NT2/D1 (cell line): Measurements from ENCODE around the gene SLC6A17.
A peak's percentile ranks its signal among the peaks of the same experiment; 100 is the strongest.

Experiments
- DNase-seq: peaks from one replicate; pipeline ENCODE4 v3.0.0-alpha.2; 2011; ENCODE audit warnings: low read depth, low spot score
- H3K27me3 ChIP-seq: 2 replicates; pipeline ENCODE4 v1.6.0; 2011; ENCODE audit warnings: mild to moderate bottlenecking; ENCODE audit not compliant: insufficient read length, insufficient read depth
- H3K36me3 ChIP-seq: 2 replicates; pipeline ENCODE4 v1.6.1; 2011; ENCODE audit warnings: mild to moderate bottlenecking, low read length, mixed read lengths; ENCODE audit not compliant: insufficient read depth, insufficient read length
- H3K4me1 ChIP-seq: 2 replicates; pipeline ENCODE4 v1.5.1; 2011; ENCODE audit not compliant: insufficient read depth, insufficient read length
- H3K4me3 ChIP-seq: 2 replicates; pipeline ENCODE4 v1.5.1; 2011; ENCODE audit warnings: low read depth; ENCODE audit not compliant: insufficient read length
- H3K9ac ChIP-seq: 2 replicates; pipeline ENCODE4 v1.6.0; 2011; ENCODE audit warnings: low read depth; ENCODE audit not compliant: insufficient read length
- H3K9me3 ChIP-seq: 2 replicates; pipeline ENCODE4 v1.5.1; 2011; ENCODE audit warnings: mild to moderate bottlenecking, low read length; ENCODE audit not compliant: insufficient read depth
- SUZ12 ChIP-seq: IDR thresholded peaks from 2 replicates; pipeline ENCODE4 v1.6.1; 2011; ENCODE audit not compliant: insufficient read length, insufficient read depth; ENCODE audit errors: extremely low read depth
- YY1 ChIP-seq: IDR thresholded peaks from 2 replicates; pipeline ENCODE4 v1.6.1; 2011; ENCODE audit not compliant: insufficient read length, insufficient read depth
- ZNF274 ChIP-seq: IDR thresholded peaks from 2 replicates; pipeline ENCODE4 v1.6.1; 2011; ENCODE audit warnings: mild to moderate bottlenecking, low read depth, low read length

Gene SLC6A17

DNA sequence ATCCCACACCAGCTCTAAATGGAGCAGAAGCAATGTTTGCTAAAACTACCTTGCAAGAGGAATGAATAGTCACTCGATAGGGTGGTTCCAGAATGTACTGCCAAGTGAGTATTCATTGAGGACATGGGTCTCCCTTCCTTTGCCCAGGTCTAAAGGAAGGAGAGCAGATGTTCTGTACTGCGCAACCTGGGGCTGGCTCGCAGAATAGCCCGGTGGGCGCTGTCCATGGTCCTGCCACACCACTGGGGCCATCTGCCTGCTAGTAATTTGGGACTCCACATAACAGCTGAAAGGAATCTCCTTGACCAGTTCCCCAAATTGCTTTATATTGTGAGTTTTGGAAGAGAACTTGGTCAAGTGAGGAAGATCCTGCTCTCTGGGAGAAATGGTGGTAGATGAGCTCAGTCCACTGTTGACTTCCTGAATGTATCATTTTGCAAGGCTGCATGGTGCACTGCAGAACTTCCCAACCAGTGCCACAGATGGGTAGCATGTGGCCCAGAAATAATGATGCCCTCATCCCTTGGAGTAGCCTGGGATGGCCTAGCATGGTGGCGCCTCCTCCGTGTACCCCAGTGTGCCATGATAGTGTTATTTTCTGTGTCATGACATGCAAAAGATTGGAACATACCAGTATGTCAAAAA, 5.7 kb downstream of the SLC6A17 start:
- DNase-seq = peak; percentile 59
- peaks cover 42% of the 10 kb centered on the region for H3K27me3 ChIP-seq
- no peak for TF ChIP-seq YY1
- TF ChIP-seq ZNF274 = no peak
- TF ChIP-seq SUZ12 = no peak

DNA sequence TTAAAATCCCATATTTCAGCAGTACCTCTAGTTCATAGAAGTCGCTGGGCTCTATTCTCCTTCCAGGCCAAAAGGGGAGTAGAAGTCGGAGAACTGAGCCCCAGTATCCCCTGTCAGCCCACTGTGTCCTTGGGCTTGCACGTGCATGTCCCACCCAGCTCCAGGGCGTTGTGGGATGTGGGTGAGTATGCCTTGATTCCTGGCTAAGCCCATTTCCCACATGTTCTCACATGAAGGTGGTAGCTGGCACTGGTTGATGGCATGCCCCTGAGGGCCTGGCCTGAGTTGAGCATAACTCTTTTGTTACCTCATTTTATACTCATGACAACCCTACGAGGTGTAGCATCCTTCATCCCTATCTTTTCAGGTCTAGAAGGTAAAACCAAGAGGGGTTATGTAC, 8.0 kb downstream of the SLC6A17 start:
- Histone ChIP-seq H3K4me3 (no peak overlapping the region), H3K9me3 (no peaks in the 10 kb centered on the region), H3K36me3 (no peaks in the 10 kb centered on the region), H3K4me1 (no peaks in the 10 kb centered on the region), H3K27me3 (peaks cover 20% of the 10 kb centered on the region), H3K9ac (no peak overlapping the region)
- no peak for DNase-seq
- TF ChIP-seq ZNF274 (no peak), YY1 (no peak), SUZ12 (no peak)

More for the DNA sequence above, 5.7 kb downstream of the SLC6A17 start:
- Histone ChIP-seq H3K4me3 (no peak overlapping the region), H3K9me3 (no peaks in the 10 kb centered on the region), H3K4me1 (no peaks in the 10 kb centered on the region), H3K36me3 (no peaks in the 10 kb centered on the region), H3K9ac (no peak overlapping the region)

- Histone ChIP-seq H3K9ac (no peak overlapping the region), H3K9me3 (no peaks in the 10 kb centered on the region), H3K4me3 (no peak overlapping the region), H3K4me1 (peaks cover 7% of the 10 kb centered on the region), H3K36me3 (no peaks in the 10 kb centered on the region), H3K27me3 (peaks cover 10% of the 10 kb centered on the region)
- DNase-seq = no peak
- no peak for TF ChIP-seq ZNF274
- TF ChIP-seq YY1 = no peak
- no peak for TF ChIP-seq SUZ12
Observed at GRCh38 chr1:110159168-110159567, 8.9 kb downstream of the SLC6A17 start.

GRCh38 chr1:110160538-110161100, 10.3 kb downstream of the SLC6A17 start:
- peaks cover under 1% of the 10 kb centered on the region for H3K27me3 ChIP-seq
- H3K36me3 ChIP-seq = no peaks in the 10 kb centered on the region
- DNase-seq = no peak
- no peaks in the 10 kb centered on the region for H3K9me3 ChIP-seq
- H3K4me1 ChIP-seq = peaks cover 18% of the 10 kb centered on the region
- no peak overlapping the region for H3K4me3 ChIP-seq
- TF ChIP-seq SUZ12 = no peak
- no peak overlapping the region for H3K9ac ChIP-seq

- Histone ChIP-seq H3K9ac (no peak overlapping the region), H3K9me3 (no peaks in the 10 kb centered on the region), H3K4me1 (peaks cover 18% of the 10 kb centered on the region), H3K27me3 (no peaks in the 10 kb centered on the region), H3K36me3 (no peaks in the 10 kb centered on the region), H3K4me3 (no peak overlapping the region)
- DNase-seq = no peak
- no peak for TF ChIP-seq SUZ12
- TF ChIP-seq ZNF274 = no peak
- TF ChIP-seq YY1 = no peak
Observed at GRCh38 chr1:110161165-110161564, 10.9 kb downstream of the SLC6A17 start.

DNA sequence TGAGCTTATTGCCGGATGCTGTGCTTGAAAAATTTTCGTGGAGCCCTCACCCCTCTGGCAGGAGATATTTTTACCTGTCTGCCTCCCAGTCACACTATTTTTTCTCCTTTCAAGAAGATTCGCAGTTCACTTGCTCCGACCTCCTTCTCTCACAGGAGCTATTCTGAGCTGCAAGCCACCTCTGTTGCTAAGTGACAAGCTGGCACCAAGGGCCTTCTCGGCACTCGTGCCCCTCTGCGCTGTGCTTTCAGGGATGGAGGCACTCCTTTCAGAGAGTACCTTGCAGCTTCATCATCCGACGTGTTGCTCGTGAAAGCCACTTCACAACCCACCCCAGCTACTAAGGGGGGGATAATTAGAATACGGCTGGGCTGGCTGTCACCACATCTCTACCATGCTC, 11.6 kb downstream of the SLC6A17 start:
- H3K9me3 ChIP-seq = no peaks in the 10 kb centered on the region
- no peak overlapping the region for H3K9ac ChIP-seq
- H3K4me1 ChIP-seq = peaks cover 18% of the 10 kb centered on the region
- H3K36me3 ChIP-seq = no peaks in the 10 kb centered on the region
- DNase-seq = no peak
- H3K4me3 ChIP-seq = no peak overlapping the region
- no peak for TF ChIP-seq SUZ12
- no peak for TF ChIP-seq ZNF274
- TF ChIP-seq YY1 = no peak
- H3K27me3 ChIP-seq = no peaks in the 10 kb centered on the region

- Histone ChIP-seq H3K4me1 (peaks cover 18% of the 10 kb centered on the region), H3K27me3 (no peaks in the 10 kb centered on the region), H3K36me3 (no peaks in the 10 kb centered on the region), H3K9me3 (no peaks in the 10 kb centered on the region), H3K9ac (no peak overlapping the region), H3K4me3 (no peak overlapping the region)
- TF ChIP-seq SUZ12 (no peak), ZNF274 (no peak), YY1 (no peak)
- no peak for DNase-seq
Observed at GRCh38 chr1:110163591-110163990, 13.3 kb downstream of the SLC6A17 start.
